ENCODE data around the gene MICU1. TPM values are rescaled to one million over a fixed set of nuclear protein-coding genes. Genes with fewer than 3 reads are reported as not detected.

MICU1 gene
- total RNA-seq, 1 donor from 2014 or later: 37.2 TPM

DNA sequence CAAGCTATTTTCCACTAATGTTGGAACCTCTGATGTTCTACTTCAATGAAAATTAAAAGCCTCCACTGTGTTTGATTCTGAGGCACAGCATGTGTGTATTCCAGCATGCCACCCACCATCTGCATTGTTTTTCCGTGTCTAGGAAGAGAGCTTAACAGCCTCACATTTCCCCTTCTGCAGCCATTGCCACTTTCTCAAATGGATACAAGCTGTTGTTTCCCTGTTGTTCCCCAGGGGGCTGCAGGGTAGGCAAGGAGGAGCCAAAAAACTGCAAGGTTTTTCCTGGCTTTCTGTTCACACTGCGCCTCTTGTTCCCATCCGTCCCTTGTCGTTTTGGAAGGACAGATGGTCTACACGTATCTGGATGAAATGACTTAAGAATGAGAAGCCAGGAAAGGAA, 198.9 kb downstream of the MICU1 start:
- Histone ChIP-seq H3K36me3 (ENCODE audit: control insufficient read depth, insufficient read depth, low read length) (no peaks in the 10 kb centered on the region), H3K4me3 (ENCODE audit: low read depth, low read length) (no peak overlapping the region), H3K27me3 (ENCODE audit: control insufficient read depth, insufficient read depth, low read length) (no peaks in the 10 kb centered on the region)
- no peak for TF ChIP-seq CTCF (IDR thresholded peaks at IDR 0.05; ENCODE audit: insufficient read depth, low read length, poor library complexity, severe bottlenecking)
- DNase-seq (ENCODE audit: low read depth): no peak

DNA sequence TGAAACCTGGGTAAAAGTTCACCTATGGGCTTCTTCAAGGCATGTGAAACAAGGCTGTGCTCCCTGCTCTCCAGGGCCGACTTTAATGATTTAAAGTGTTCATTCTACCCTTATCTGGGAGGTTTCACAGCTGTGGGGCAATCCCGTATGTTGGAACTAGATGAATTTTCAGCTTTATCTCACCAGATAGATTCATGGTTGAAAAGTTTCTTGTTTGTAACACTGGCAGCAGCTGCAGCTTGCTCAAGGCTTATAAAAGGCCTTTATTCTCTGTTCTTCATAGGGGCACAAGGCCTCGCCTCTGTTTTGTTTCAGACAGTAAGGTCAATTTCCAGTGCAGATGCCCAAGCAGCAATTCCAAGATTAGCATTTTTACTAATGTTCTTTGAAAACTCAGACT, 200.7 kb downstream of the MICU1 start:
- Histone ChIP-seq H3K4me3 (ENCODE audit: low read depth, low read length) (no peak overlapping the region), H3K27me3 (ENCODE audit: control insufficient read depth, insufficient read depth, low read length) (no peaks in the 10 kb centered on the region), H3K36me3 (ENCODE audit: control insufficient read depth, insufficient read depth, low read length) (no peaks in the 10 kb centered on the region)
- DNase-seq (ENCODE audit: low read depth): no peak
- TF ChIP-seq CTCF (IDR thresholded peaks at IDR 0.05; ENCODE audit: insufficient read depth, low read length, poor library complexity, severe bottlenecking): no peak

DNA sequence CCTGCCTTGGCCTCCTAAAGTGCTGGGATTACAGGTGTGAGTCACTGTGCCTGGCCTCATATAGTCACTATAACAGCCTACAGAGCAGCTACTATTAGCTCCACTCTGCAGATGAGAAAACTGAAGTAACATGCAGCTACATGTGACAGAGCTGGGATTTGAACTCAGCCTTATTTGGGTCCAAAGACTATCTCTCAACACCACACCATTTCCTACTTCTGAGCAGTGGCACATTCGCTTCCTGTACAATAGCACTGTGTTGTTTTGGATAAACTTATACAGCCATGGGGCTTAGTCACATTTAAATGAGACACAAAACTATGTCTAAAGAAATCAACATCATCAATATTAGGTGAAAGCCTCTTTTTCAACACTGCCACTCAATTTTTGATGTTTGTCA, 201.3 kb downstream of the MICU1 start:
- no peaks in the 10 kb centered on the region for H3K36me3 ChIP-seq (ENCODE audit: control insufficient read depth, insufficient read depth, low read length)
- no peak for TF ChIP-seq CTCF (IDR thresholded peaks at IDR 0.05; ENCODE audit: insufficient read depth, low read length, poor library complexity, severe bottlenecking)
- H3K4me3 ChIP-seq (ENCODE audit: low read depth, low read length): no peak overlapping the region
- no peaks in the 10 kb centered on the region for H3K27me3 ChIP-seq (ENCODE audit: control insufficient read depth, insufficient read depth, low read length)
- no peak for DNase-seq (ENCODE audit: low read depth)

GRCh38 chr10:72423426-72423825, 202.5 kb downstream of the MICU1 start:
- Histone ChIP-seq H3K27me3 (ENCODE audit: control insufficient read depth, insufficient read depth, low read length) (no peaks in the 10 kb centered on the region), H3K36me3 (ENCODE audit: control insufficient read depth, insufficient read depth, low read length) (no peaks in the 10 kb centered on the region), H3K4me3 (ENCODE audit: low read depth, low read length) (no peak overlapping the region)
- TF ChIP-seq CTCF (IDR thresholded peaks at IDR 0.05; ENCODE audit: insufficient read depth, low read length, poor library complexity, severe bottlenecking): no peak
- DNase-seq (ENCODE audit: low read depth): no peak

DNA sequence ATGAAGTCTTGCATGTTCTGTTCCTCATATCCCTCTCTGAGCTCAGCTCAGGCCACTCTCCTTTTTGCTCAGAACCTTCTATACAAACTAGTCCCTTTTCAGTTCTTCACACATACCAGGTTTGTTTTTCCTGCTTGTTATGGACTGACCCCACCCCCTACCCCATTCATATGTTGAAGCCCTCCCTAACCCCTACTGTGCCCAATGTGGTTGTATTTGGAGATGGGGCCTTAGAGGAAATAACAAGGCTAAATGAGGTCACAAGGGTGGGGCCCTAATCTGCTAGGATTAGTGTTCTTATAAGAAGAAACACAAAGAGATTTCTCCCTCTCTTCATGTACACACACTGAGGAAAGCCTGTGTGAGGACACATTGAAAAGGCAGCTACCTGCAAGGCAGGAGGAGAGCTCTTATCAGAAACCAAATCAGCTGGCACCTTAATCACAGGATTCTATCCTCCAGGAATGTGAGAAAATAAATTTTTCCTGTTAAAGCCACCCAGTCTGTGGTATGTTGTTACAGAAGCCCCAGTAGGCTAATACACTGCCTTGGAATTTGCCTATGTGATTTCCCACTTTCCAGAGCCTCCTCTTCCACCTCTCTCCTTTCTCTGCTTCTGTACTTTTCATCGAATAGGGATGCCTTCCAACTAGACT, 203.9 kb downstream of the MICU1 start:
- no peak for DNase-seq (ENCODE audit: low read depth)
- H3K27me3 ChIP-seq (ENCODE audit: control insufficient read depth, insufficient read depth, low read length): no peaks in the 10 kb centered on the region
- H3K36me3 ChIP-seq (ENCODE audit: control insufficient read depth, insufficient read depth, low read length): no peaks in the 10 kb centered on the region
- no peak for TF ChIP-seq CTCF (IDR thresholded peaks at IDR 0.05; ENCODE audit: insufficient read depth, low read length, poor library complexity, severe bottlenecking)
- H3K4me3 ChIP-seq (ENCODE audit: low read depth, low read length): no peak overlapping the region

DNA sequence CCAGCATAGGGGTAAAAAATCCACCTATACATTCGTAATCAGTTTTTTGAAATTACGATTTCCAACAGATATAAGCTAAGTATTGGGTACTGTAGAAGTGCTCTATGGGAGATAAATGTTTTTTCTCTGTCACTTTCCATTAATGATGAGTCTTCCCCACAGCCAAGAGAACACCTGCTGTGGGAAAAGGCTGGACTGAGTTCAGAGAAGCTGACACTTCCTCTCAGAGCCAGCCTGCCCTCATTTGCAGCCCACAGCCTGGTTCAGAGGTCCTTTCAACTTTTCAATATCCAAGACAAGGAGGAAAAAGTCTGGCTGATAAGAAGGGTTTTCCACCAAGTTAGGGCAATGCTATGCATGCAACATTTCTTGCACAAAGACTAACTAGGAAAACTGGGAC, 206.6 kb downstream of the MICU1 start:
- H3K4me3 ChIP-seq (ENCODE audit: low read depth, low read length): no peak overlapping the region
- no peaks in the 10 kb centered on the region for H3K36me3 ChIP-seq (ENCODE audit: control insufficient read depth, insufficient read depth, low read length)
- TF ChIP-seq CTCF (IDR thresholded peaks at IDR 0.05; ENCODE audit: insufficient read depth, low read length, poor library complexity, severe bottlenecking): no peak
- no peaks in the 10 kb centered on the region for H3K27me3 ChIP-seq (ENCODE audit: control insufficient read depth, insufficient read depth, low read length)
- DNase-seq (ENCODE audit: low read depth): no peak
